Osteocyte (in vitro differentiated cells): Measurements from ENCODE around the gene OPCML. TPM values are rescaled to one million over a fixed set of nuclear protein-coding genes. Genes with fewer than 3 reads are reported as not detected.

Experiments used
- DNase-seq: peaks from one replicate; pipeline ENCODE4 v3.0.0; 2021; ENCODE audit warnings: mixed read lengths; ENCODE audit not compliant: unreplicated experiment; ENCODE audit errors: extremely low spot score
- H3K27ac Mint-ChIP-seq: one replicate; pipeline ENCODE4 v1.8.0; 2021; ENCODE audit warnings: mild to moderate bottlenecking, mixed read lengths; ENCODE audit not compliant: unreplicated experiment
- H3K27me3 Mint-ChIP-seq: one replicate; pipeline ENCODE4 v1.8.0; 2021; ENCODE audit warnings: mixed read lengths; ENCODE audit not compliant: unreplicated experiment
- H3K36me3 Mint-ChIP-seq: one replicate; pipeline ENCODE4 v1.8.0; 2021; ENCODE audit warnings: mixed read lengths; ENCODE audit not compliant: unreplicated experiment
- H3K4me1 Mint-ChIP-seq: one replicate; pipeline ENCODE4 v1.8.0; 2021; ENCODE audit warnings: mixed read lengths; ENCODE audit not compliant: unreplicated experiment
- H3K4me3 Mint-ChIP-seq: one replicate; pipeline ENCODE4 v1.8.0; 2021; ENCODE audit warnings: mild to moderate bottlenecking, moderate library complexity, mixed read lengths; ENCODE audit not compliant: unreplicated experiment
- H3K9me3 Mint-ChIP-seq: one replicate; pipeline ENCODE4 v1.8.0; 2021; ENCODE audit warnings: mixed read lengths; ENCODE audit not compliant: unreplicated experiment
- CTCF ChIP-seq: fragments of 200-600 bp; sonication (generic); IDR thresholded peaks from 2 replicates; pipeline ENCODE4 v1.5.0; 2021; ENCODE audit warnings: antibody characterized with exemption, mild to moderate bottlenecking, moderate library complexity
- total RNA-seq: library from RNA; stranded (reverse); gene quantifications from 2 replicates; pipeline ENCODE4 v1.2.1, GENCODE V29; 2021

Gene OPCML
- total RNA-seq, 1 donor from 2014 or later, result 0.11 TPM

DNA sequence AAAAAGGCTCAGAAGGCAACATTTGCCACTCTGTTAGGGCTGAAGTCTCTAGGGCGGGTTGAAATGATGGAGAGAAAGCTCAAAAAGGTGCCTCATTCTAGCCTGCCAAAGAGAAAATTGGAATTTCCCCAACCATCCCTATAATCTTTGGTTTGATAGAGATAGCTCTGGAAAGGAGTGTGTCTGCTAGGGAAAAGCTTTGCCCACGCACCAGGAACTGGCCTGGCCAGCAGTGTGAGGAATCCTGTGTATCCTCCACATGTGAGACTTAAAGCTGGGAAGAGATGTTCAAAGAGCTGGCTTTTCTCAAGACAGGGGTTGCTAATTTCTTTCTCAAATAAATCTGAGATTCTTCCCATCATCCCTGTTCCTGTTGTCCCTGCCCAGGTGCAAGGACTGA is 193.7 kb downstream of the OPCML start:
- no peak for TF ChIP-seq CTCF
- Mint-ChIP-seq H3K27ac (no peak overlapping the region), H3K9me3 (peaks cover 32% of the 10 kb centered on the region), H3K4me1 (no peaks in the 10 kb centered on the region), H3K27me3 (no peaks in the 10 kb centered on the region), H3K4me3 (no peak overlapping the region), H3K36me3 (no peaks in the 10 kb centered on the region)
- DNase-seq, result no peak

DNA sequence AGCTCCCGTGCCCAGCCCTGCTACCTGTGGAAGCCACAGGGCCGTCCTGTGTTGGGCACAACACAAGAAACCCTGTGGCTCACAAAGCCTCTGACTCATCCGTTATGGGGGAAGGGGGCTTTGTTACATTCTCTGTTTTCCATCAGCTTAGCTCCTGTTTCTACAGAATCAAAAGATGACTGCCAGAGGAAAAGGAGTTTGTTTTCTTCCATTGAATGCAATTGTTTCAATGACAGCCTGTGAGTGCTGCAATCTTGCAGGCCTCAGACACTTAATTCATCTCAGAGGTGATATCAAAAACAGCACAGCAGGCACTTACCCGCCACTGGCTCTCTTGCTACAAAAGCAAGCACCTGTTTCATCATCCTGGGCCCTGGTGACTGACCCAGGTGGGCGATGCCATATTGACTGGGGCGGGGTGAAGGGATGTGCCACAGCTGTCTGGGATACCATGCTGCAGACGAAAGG is 194.3 kb downstream of the OPCML start:
- TF ChIP-seq CTCF, result no peak
- Mint-ChIP-seq H3K36me3 (no peaks in the 10 kb centered on the region), H3K27me3 (no peaks in the 10 kb centered on the region), H3K4me1 (no peaks in the 10 kb centered on the region), H3K4me3 (no peak overlapping the region), H3K9me3 (peaks cover 36% of the 10 kb centered on the region), H3K27ac (no peak overlapping the region)
- DNase-seq, result no peak

DNA sequence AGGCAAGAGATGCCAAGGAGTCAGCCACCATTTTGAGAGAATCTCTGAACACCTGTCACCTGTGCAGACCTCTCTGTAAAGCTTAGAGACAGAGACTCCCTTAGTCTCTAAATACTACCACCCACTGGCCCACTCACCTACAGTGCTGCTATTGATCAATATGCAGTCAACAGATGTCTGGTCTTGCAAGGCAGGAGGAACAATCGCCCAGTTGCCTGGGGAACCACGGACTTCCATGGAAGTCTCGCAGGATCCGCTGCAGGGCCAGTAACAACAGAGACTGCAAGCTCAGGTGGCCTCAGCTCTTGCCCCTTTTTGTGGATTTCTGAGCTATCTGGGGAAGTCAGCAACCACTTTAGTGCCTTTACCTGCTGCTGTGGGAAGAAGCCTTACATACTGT is 195.1 kb downstream of the OPCML start:
- Mint-ChIP-seq H3K27me3 (no peaks in the 10 kb centered on the region), H3K4me3 (no peak overlapping the region), H3K36me3 (no peaks in the 10 kb centered on the region), H3K9me3 (peaks cover 35% of the 10 kb centered on the region), H3K4me1 (no peaks in the 10 kb centered on the region), H3K27ac (no peak overlapping the region)
- DNase-seq, result no peak
- TF ChIP-seq CTCF, result no peak

GRCh38 chr11:133331031-133331430 is 201.3 kb downstream of the OPCML start:
- TF ChIP-seq CTCF, result no peak
- Mint-ChIP-seq H3K4me1 (no peaks in the 10 kb centered on the region), H3K36me3 (no peaks in the 10 kb centered on the region), H3K27ac (no peak overlapping the region), H3K27me3 (no peaks in the 10 kb centered on the region), H3K4me3 (no peak overlapping the region), H3K9me3 (peaks cover 19% of the 10 kb centered on the region)
- no peak for DNase-seq

GRCh38 chr11:133326849-133327248 is 205.5 kb downstream of the OPCML start:
- no peak overlapping the region for H3K27ac Mint-ChIP-seq
- no peak overlapping the region for H3K4me3 Mint-ChIP-seq
- no peaks in the 10 kb centered on the region for H3K27me3 Mint-ChIP-seq
- TF ChIP-seq CTCF, result no peak
- DNase-seq, result no peak
- H3K36me3 Mint-ChIP-seq, result no peaks in the 10 kb centered on the region
- no peaks in the 10 kb centered on the region for H3K4me1 Mint-ChIP-seq
- H3K9me3 Mint-ChIP-seq, result peaks cover 9% of the 10 kb centered on the region
